Raji (cell line): Measurements from ENCODE around the gene RNF123.

ENCODE experiments used
- POLR2A ChIP-seq: IDR thresholded peaks from 2 replicates; pipeline ENCODE4 v1.6.1; 2011; ENCODE audit warnings: low read depth, low read length, control low read depth; ENCODE audit not compliant: insufficient read depth

RNF123 gene

DNA sequence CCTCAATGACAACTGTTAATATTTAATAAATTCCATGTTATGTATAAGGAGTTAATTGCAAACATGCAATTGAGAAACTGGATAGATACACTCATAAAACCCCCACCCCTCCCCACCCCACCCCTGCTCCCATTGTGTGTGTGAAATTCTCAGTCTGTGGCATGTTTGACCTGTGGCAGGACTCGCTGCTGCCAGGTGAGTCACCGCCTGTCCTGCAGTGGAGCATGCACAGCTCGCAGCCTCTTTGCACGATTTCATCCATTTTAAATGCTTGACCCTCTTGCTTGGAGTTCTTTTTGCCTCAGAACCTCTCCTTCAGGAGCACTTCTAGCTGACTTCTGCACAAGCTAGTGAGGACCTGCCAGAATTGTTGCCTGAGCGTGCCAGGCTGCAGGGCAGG lies 20.5 kb upstream of the RNF123 start:
- no peak for TF ChIP-seq POLR2A

DNA sequence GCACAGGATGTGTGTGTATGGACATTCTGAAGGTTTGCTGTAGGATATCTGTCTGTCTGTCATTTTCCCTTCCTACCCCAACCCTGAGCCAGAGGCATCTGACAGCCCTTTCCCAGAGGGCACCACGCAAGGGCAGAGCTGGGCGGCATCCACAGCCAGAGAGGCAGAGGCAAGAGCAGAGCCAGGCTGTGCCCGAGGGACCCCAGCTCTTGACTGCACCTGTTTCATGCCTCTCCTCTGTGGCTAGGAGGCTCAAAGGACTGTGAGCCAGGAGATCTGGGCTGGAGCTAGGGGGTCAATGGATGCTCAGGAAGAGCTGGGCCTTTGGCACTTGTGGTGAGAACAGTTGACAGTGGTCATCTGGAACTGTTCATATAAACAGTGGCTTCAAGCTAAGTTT lies 20.0 kb upstream of the RNF123 start:
- no peak for TF ChIP-seq POLR2A

GRCh38 chr3:49670940-49671290 lies 18.4 kb upstream of the RNF123 start:
- TF ChIP-seq POLR2A: peak; percentile 13; the same call in 1 of the 2 replicates

- TF ChIP-seq POLR2A: peak; percentile 62
Measured at GRCh38 chr3:49671291-49672288, 17.8 kb upstream of the RNF123 start.

GRCh38 chr3:49673121-49673714 lies 16.1 kb upstream of the RNF123 start:
- no peak for TF ChIP-seq POLR2A

GRCh38 chr3:49673715-49674496 lies 15.5 kb upstream of the RNF123 start, which contains the start of gene APEH:
TSS of gene APEH (plus strand) at chr3:49674351. CDS start at chr3:49674402, 51 bp downstream.
- TF ChIP-seq POLR2A: peak; percentile 82

DNA sequence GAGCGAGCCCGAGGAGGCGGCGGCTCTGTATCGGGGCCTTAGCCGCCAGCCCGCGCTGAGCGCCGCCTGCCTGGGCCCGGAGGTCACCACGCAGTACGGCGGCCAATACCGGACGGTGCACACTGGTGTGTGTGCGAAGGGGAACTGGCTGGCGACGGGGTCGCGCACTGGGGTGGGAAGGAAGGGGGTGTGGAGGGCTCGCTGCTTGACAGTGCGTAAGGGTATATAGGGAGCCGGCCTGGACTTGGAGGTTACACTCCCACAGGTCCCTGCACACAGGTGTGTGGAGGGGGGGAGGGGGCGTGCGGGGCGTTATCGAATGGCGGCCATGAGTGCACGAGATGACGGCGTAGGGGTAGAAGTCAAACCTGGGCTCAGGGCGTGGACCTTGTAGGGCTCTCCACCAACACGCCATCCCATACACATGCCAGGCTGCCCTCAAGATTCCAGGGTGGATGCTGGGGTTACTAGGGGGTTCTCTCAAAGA lies 14.8 kb upstream of the RNF123 start:
- TF ChIP-seq POLR2A: no peak

DNA sequence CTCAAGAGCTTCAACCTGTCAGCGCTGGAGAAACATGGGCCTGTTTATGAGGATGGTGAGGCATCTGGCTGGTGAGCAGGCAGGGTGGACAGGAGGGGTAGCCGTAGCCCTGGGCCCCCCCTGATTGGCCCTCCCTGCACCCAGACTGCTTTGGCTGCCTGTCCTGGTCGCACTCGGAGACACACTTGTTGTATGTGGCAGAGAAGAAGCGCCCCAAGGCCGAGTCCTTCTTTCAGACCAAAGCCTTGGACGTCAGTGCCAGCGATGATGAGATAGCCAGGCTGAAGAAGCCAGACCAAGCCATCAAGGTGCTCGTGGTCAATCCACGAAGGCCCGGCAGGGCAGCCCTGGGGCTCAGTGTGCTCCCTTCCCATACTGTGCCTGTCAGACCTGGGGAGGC lies 13.4 kb upstream of the RNF123 start:
- TF ChIP-seq POLR2A: no peak

GRCh38 chr3:49680493-49681231 lies 8.7 kb upstream of the RNF123 start:
- TF ChIP-seq POLR2A: no peak

GRCh38 chr3:49681232-49681522 lies 8.2 kb upstream of the RNF123 start:
- TF ChIP-seq POLR2A: no peak

DNA sequence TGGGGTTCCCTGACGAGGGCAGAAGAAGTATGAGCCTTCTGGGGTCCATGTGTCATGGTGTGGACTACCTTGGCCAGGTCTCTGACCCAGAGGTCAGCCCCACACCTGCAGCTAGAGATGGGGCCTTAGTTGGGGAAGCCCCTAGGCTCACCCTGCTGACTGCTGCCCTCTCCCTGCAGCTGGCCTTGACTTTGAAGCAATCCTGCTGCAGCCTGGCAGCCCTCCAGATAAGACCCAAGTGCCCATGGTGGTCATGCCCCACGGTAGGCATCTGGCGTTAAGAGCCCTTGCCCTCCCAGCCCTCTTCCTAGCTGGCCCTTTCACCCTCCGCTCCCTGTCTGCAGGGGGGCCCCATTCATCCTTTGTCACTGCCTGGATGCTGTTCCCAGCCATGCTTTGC lies 7.8 kb upstream of the RNF123 start:
- TF ChIP-seq POLR2A: no peak

DNA sequence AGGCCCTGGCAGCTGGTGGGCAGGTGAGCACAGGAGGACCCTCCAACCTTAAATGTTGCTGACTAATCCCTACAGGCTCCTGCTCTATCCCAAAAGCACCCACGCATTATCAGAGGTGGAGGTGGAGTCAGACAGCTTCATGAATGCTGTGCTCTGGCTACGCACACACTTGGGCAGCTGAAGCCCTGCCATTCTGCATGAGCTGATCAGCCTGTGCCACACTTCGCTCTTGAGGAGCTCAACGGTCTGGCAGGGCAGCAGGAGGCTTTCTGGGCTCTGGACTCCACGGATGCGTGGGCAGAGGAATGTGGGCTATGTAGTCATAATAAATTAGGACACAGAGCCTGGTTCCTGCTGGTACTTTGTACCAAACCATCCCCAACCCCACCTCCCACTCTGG lies 6.2 kb upstream of the RNF123 start:
- no peak for TF ChIP-seq POLR2A

DNA sequence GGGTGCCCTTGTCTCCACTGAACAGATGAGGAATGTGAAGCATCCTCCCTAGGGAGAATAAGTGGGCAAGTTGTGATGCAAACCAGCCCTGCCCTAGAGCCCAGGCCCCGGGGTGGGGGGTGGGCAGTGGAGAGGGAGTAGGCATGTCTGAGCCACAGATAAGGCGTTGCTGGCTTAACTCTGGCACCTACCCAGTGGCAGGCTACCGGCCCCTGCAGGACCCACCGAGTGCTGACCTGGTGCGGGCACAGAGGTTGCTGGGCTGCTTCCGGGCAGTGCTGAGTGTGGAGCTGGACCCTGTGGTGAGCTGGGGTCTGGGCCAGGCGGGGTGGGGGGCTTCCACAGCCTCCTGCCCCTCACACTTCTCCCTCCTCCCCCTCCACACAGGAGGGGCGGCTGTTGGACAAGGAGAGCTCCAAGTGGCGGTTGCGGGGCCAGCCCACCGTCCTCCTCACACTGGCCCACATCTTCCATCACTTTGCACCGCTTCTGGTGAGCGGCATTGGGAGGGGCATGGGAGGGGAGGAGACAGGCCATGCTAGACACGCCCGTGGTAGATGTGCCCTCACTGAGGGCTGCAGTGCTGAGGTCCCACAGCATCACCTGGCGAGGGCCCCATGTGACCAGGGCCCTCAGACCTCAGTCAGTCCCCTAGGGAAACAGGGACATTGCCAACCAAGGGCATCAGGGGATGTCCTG lies 10.1 kb downstream of the RNF123 start:
- no peak for TF ChIP-seq POLR2A

GRCh38 chr3:49700014-49700413 lies 10.7 kb downstream of the RNF123 start:
- TF ChIP-seq POLR2A: no peak
